PC-3 (cell line): ENCODE results near the gene CCM2L. TPM values are rescaled to one million over a fixed set of nuclear protein-coding genes. Genes with fewer than 3 reads are reported as not detected.

Experiments
- ATAC-seq: fragments of 200-7000 bp; cut with Tn5 transposase; 2 replicates; pipeline ENCODE4 v1.9.1; 2020; ENCODE audit warnings: mild to moderate bottlenecking, moderate library complexity
- Bru-seq: library from RNA; stranded (reverse); fragments of 400-500 nt; gene quantifications from one replicate; lab custom pipeline; 2021; lab: Mats Ljungman, UMichigan
- BruChase-seq, 2 experiments: library from RNA; stranded (reverse); fragments of 400-500 nt; gene quantifications; one replicate each; lab custom pipeline; 2021; lab: Mats Ljungman, UMichigan
- BruUV-seq: library from RNA; stranded (reverse); fragments of 400-500 nt; replicated peaks from 2 replicates; lab custom pipeline; 2021; lab: Mats Ljungman, UMichigan
- CTCF ChIA-PET: fragments of 300-600 bp; sonication (Branson Sonifier 250); formaldehyde crosslinking; loops from one replicate; lab custom pipeline; 2022; ENCODE audit warnings: antibody characterized with exemption; lab: Charles Lee
- POLR2A ChIA-PET: fragments of 300-600 bp; sonication (Branson Sonifier 250); formaldehyde crosslinking; loops from one replicate; lab custom pipeline; 2022; ENCODE audit warnings: antibody characterized with exemption; ENCODE audit not compliant: unreplicated experiment; lab: Charles Lee
- DNase-seq: peaks from one replicate; pipeline ENCODE4 v3.0.0-alpha.2; 2015
- H2AFZ ChIP-seq: fragments of 300-600 bp; sonication (generic); 2 replicates; pipeline ENCODE4 v1.6.0; 2016; ENCODE audit warnings: antibody characterized with exemption, low read length
- H3F3A ChIP-seq: fragments of 300-600 bp; sonication (generic); one replicate; pipeline ENCODE4 v1.6.0; 2017; ENCODE audit warnings: antibody characterized with exemption, low read length, control low read depth, mild to moderate bottlenecking; ENCODE audit not compliant: unreplicated experiment
- H3K27ac ChIP-seq: fragments of 300-600 bp; sonication (generic); 2 replicates; pipeline ENCODE4 v1.5.1; 2016; ENCODE audit warnings: mild to moderate bottlenecking, low read length
- H3K27me3 ChIP-seq: fragments of 300-600 bp; sonication (generic); 2 replicates; pipeline ENCODE4 v1.6.1; 2016; ENCODE audit warnings: low read length, mixed read lengths
- H3K36me3 ChIP-seq: fragments of 300-600 bp; sonication (generic); 2 replicates; pipeline ENCODE4 v1.6.1; 2016; ENCODE audit warnings: low read depth, mixed run types, low read length, mixed read lengths
- H3K4me1 ChIP-seq: fragments of 300-600 bp; sonication (generic); 2 replicates; pipeline ENCODE4 v1.5.1; 2016; ENCODE audit warnings: low read length; ENCODE audit not compliant: insufficient read depth
- H3K4me2 ChIP-seq: fragments of 300-600 bp; sonication (generic); 2 replicates; pipeline ENCODE4 v1.6.0; 2016; ENCODE audit warnings: low read length
- H3K4me3 ChIP-seq: fragments of 300-600 bp; sonication (generic); 2 replicates; pipeline ENCODE4 v1.5.1; 2016; ENCODE audit warnings: mild to moderate bottlenecking, low read length, mixed read lengths
- H3K79me2 ChIP-seq: fragments of 300-600 bp; sonication (generic); 2 replicates; pipeline ENCODE4 v1.6.1; 2017; ENCODE audit warnings: low read length, mixed read lengths
- H3K9ac ChIP-seq: fragments of 300-600 bp; sonication (generic); 2 replicates; pipeline ENCODE4 v1.6.0; 2016; ENCODE audit warnings: mild to moderate bottlenecking, low read length
- H3K9me2 ChIP-seq: fragments of 300-600 bp; sonication (generic); replicated peaks from 2 replicates; pipeline ENCODE4 v1.6.1; 2016; ENCODE audit warnings: mixed run types, low read length, mixed read lengths
- H3K9me3 ChIP-seq: fragments of 300-600 bp; sonication (generic); 2 replicates; pipeline ENCODE4 v1.6.1; 2016; ENCODE audit warnings: low read length, mixed read lengths
- H4K20me1 ChIP-seq: fragments of 300-600 bp; sonication (generic); 2 replicates; pipeline ENCODE4 v1.6.1; 2016; ENCODE audit warnings: low read length, mixed read lengths
- CTCF ChIP-seq: fragments of 300-600 bp; sonication (generic); conservative IDR thresholded peaks from 2 replicates; pipeline ENCODE4 v1.5.1; 2017; ENCODE audit warnings: antibody characterized with exemption, low read depth, mild to moderate bottlenecking, low read length
- EZH2 ChIP-seq: fragments of 300-600 bp; sonication (generic); IDR thresholded peaks from one replicate; pipeline ENCODE4 v1.6.1; 2017; ENCODE audit warnings: antibody characterized with exemption, mild to moderate bottlenecking, low read length; ENCODE audit not compliant: unreplicated experiment
- EZH2phosphoT487 ChIP-seq: fragments of 300-600 bp; sonication (generic); IDR thresholded peaks from 2 replicates; pipeline ENCODE4 v1.6.1; 2018; ENCODE audit warnings: mild to moderate bottlenecking, antibody characterized with exemption, low read length, borderline replicate concordance
- intact Hi-C: fragments of 100-400 bp; cut with micrococcal nuclease; formaldehyde crosslinking; loops from 2 replicates; pipeline ENCODE4 v1.9.0; 2023
- long read RNA-seq: library from polyadenylated mRNA; unstranded; transcript quantifications from one replicate; pipeline ENCODE4 v2.0.0, GENCODE V29; 2021; ENCODE audit not compliant: unreplicated experiment
- total RNA-seq: library from RNA; depleted of rRNA; stranded (reverse); fragments of >200 nt; gene quantifications from 2 replicates; pipeline ENCODE4 v1.2.3, GENCODE V29; 2014; rRNA removed

The CCM2L gene
- total RNA-seq (not detected in 2 replicates), Bru-seq, nascent RNA (not detected), BruChase-seq, experiment 1, labeled RNA remaining after a 6-hour chase (not detected), BruChase-seq, experiment 2, labeled RNA remaining after a 2-hour chase (not detected)
- long read RNA-seq, result 0 reads

- Histone ChIP-seq H3K79me2 (no peaks in the 10 kb centered on the region), H3K4me3 (no peak within 1 kb of the TSS), H3F3A (no peaks in the 10 kb centered on the region), H4K20me1 (no peaks in the 10 kb centered on the region), H3K9ac (no peak within 1 kb of the TSS), H3K36me3 (no peaks in the 10 kb centered on the region), H2AFZ (no peak within 1 kb of the TSS), H3K27me3 (peaks cover 27% of the 10 kb centered on the region), H3K9me2 (no peaks in the 10 kb centered on the region), H3K9me3 (no peaks in the 10 kb centered on the region), H3K4me2 (no peak within 1 kb of the TSS), H3K4me1 (no peaks in the 10 kb centered on the region), H3K27ac (no peak within 1 kb of the TSS)
- ChIA-PET CTCF (no interaction called here), POLR2A (no interaction called here)
- ATAC-seq (no peak), DNase-seq (no peak)
- no TSS peak for BruUV-seq
- no peak for TF ChIP-seq EZH2phosphoT487
- TF ChIP-seq EZH2, result no peak
- no peak for TF ChIP-seq CTCF
- intact Hi-C loops, result no loop called here
These were observed at the start of gene CCM2L for GRCh38 chr20:32010101-32010500. TSS of gene CCM2L (plus strand) at chr20:32010438. CDS start at chr20:32010455, 17 bp downstream.

- TF ChIP-seq CTCF (no peak), EZH2phosphoT487 (no peak), EZH2 (no peak)
These were observed 47.5 kb upstream of the CCM2L start for GRCh38 chr20:31962761-31963160.

GRCh38 chr20:31963889-31964288, 46.3 kb upstream of the CCM2L start:
- ChIA-PET POLR2A (no interaction called here), CTCF (interaction anchor here (0.6 kb wide), 1 partner anchor 112 kb away, joined by 3 read pairs; no protein-coding TSS in a partner anchor)
- Histone ChIP-seq H3K27me3 (peaks cover 80% of the 10 kb centered on the region), H2AFZ (no peak overlapping the region), H4K20me1 (no peaks in the 10 kb centered on the region), H3K79me2 (no peaks in the 10 kb centered on the region), H3K36me3 (no peaks in the 10 kb centered on the region), H3F3A (no peaks in the 10 kb centered on the region), H3K4me1 (no peaks in the 10 kb centered on the region), H3K4me3 (no peak overlapping the region), H3K9ac (no peak overlapping the region), H3K9me3 (no peaks in the 10 kb centered on the region), H3K27ac (no peak overlapping the region), H3K9me2 (no peaks in the 10 kb centered on the region), H3K4me2 (no peak overlapping the region)
- no TSS peak for BruUV-seq
- TF ChIP-seq EZH2 (no peak), EZH2phosphoT487 (no peak), CTCF (no peak)
- ATAC-seq (no peak), DNase-seq (no peak)
- intact Hi-C loops, result no loop called here

More at GRCh38 chr20:31962761-31963160, 47.5 kb upstream of the CCM2L start:
- no peak for ATAC-seq
- no peaks in the 10 kb centered on the region for H3F3A ChIP-seq
- no peak for DNase-seq
- no peak overlapping the region for H3K27ac ChIP-seq
- no peaks in the 10 kb centered on the region for H3K9me3 ChIP-seq
- no peak overlapping the region for H3K4me3 ChIP-seq
- POLR2A ChIA-PET, result no interaction called here
- no peaks in the 10 kb centered on the region for H3K4me1 ChIP-seq
- CTCF ChIA-PET, result no interaction called here
- intact Hi-C loops, result no loop called here
- peaks cover 90% of the 10 kb centered on the region for H3K27me3 ChIP-seq
- no peaks in the 10 kb centered on the region for H3K36me3 ChIP-seq
- H3K4me2 ChIP-seq, result no peak overlapping the region
- BruUV-seq, result no TSS peak
- no peaks in the 10 kb centered on the region for H3K79me2 ChIP-seq
- no peak overlapping the region for H2AFZ ChIP-seq
- no peak overlapping the region for H3K9ac ChIP-seq
- no peaks in the 10 kb centered on the region for H3K9me2 ChIP-seq
- no peaks in the 10 kb centered on the region for H4K20me1 ChIP-seq
